H9 (cell line): ENCODE measurements around the gene DCC. TPM values are rescaled to one million over a fixed set of nuclear protein-coding genes. Genes with fewer than 3 reads are reported as not detected.

Experiments
- DNase-seq: peaks from one replicate; pipeline ENCODE4 v3.0.0-alpha.2; 2017
- H2AFZ ChIP-seq: one replicate; pipeline ENCODE4 v1.6.1; 2013; ENCODE audit warnings: mild to moderate bottlenecking, low read length, control low read depth, moderate library complexity
- H2AK5ac ChIP-seq: 2 replicates; pipeline ENCODE4 v1.6.1; 2013; ENCODE audit warnings: low read length, control low read depth, mixed read lengths; ENCODE audit not compliant: insufficient read length
- H2BK120ac ChIP-seq: one replicate; pipeline ENCODE4 v1.6.1; 2013; ENCODE audit warnings: low read depth, mild to moderate bottlenecking, low read length, control low read depth, inconsistent platforms; ENCODE audit not compliant: poor library complexity, severe bottlenecking
- H2BK12ac ChIP-seq: 2 replicates; pipeline ENCODE4 v1.6.1; 2013; ENCODE audit warnings: low read length, control low read depth, mixed read lengths, low read depth; ENCODE audit not compliant: insufficient read length
- H2BK15ac ChIP-seq: 2 replicates; pipeline ENCODE4 v1.6.1; 2013; ENCODE audit warnings: low read depth, low read length, control low read depth
- H2BK20ac ChIP-seq: one replicate; pipeline ENCODE4 v1.6.1; 2013; ENCODE audit warnings: low read depth, mild to moderate bottlenecking, low read length, control low read depth, inconsistent platforms; ENCODE audit not compliant: poor library complexity, severe bottlenecking
- H2BK5ac ChIP-seq: 2 replicates; pipeline ENCODE4 v1.6.1; 2013; ENCODE audit warnings: low read length, control low read depth, mixed read lengths; ENCODE audit not compliant: insufficient read length
- H3K14ac ChIP-seq: 2 replicates; pipeline ENCODE4 v1.6.1; 2013; ENCODE audit warnings: low read length, control low read depth; ENCODE audit not compliant: insufficient read depth
- H3K18ac ChIP-seq: 2 replicates; pipeline ENCODE4 v1.6.1; 2013; ENCODE audit warnings: low read depth, mild to moderate bottlenecking, mixed read lengths, low read length, control low read depth; ENCODE audit not compliant: insufficient read length
- H3K23ac ChIP-seq: 2 replicates; pipeline ENCODE4 v1.6.1; 2013; ENCODE audit warnings: low read length, control low read depth, mixed read lengths, low read depth; ENCODE audit not compliant: insufficient read length
- H3K23me2 ChIP-seq: 2 replicates; pipeline ENCODE4 v1.6.1; 2013; ENCODE audit warnings: low read depth, mild to moderate bottlenecking, mixed read lengths, low read length, control low read depth; ENCODE audit not compliant: insufficient read length, poor library complexity, severe bottlenecking
- H3K27ac ChIP-seq: 2 replicates; pipeline ENCODE4 v1.5.1; 2013; ENCODE audit warnings: low read length, control low read depth, mixed read lengths, low read depth; ENCODE audit not compliant: insufficient read length
- H3K27me3 ChIP-seq: 2 replicates; pipeline ENCODE4 v1.6.1; 2013; ENCODE audit warnings: low read length, control low read depth, inconsistent platforms; ENCODE audit not compliant: insufficient read depth
- H3K4ac ChIP-seq: 2 replicates; pipeline ENCODE4 v1.6.1; 2013; ENCODE audit warnings: low read depth, mild to moderate bottlenecking, control low read depth, inconsistent platforms, low read length, moderate library complexity
- H3K4me1 ChIP-seq: 2 replicates; pipeline ENCODE4 v1.6.1; 2013; ENCODE audit warnings: low read length, control low read depth, inconsistent platforms; ENCODE audit not compliant: insufficient read depth
- H3K4me2 ChIP-seq: 2 replicates; pipeline ENCODE4 v1.6.1; 2013; ENCODE audit warnings: low read length, control low read depth, mixed read lengths; ENCODE audit not compliant: insufficient read length, insufficient read depth
- H3K56ac ChIP-seq: 2 replicates; pipeline ENCODE4 v1.6.1; 2013; ENCODE audit warnings: low read depth, mild to moderate bottlenecking, mixed read lengths, low read length, control low read depth; ENCODE audit not compliant: insufficient read length
- H3K79me1 ChIP-seq: 2 replicates; pipeline ENCODE4 v1.6.1; 2013; ENCODE audit warnings: low read depth, mild to moderate bottlenecking, moderate library complexity, low read length, control low read depth, inconsistent platforms; ENCODE audit not compliant: insufficient read depth, poor library complexity, severe bottlenecking
- H3K79me2 ChIP-seq: 2 replicates; pipeline ENCODE4 v1.6.1; 2013; ENCODE audit warnings: low read length, control low read depth, inconsistent platforms; ENCODE audit not compliant: insufficient read depth
- H3K9ac ChIP-seq: 2 replicates; pipeline ENCODE4 v1.6.1; 2013; ENCODE audit warnings: low read length, control low read depth, mixed read lengths; ENCODE audit not compliant: insufficient read length; ENCODE audit errors: extremely low read depth
- H3K9me3 ChIP-seq: one replicate; pipeline ENCODE4 v1.6.1; 2013; ENCODE audit warnings: low read depth, low read length, inconsistent platforms; ENCODE audit not compliant: control insufficient read depth
- H3T11ph ChIP-seq: one replicate; pipeline ENCODE4 v1.6.1; 2013; ENCODE audit warnings: mild to moderate bottlenecking, low read length, control low read depth, inconsistent platforms
- H4K20me1 ChIP-seq: one replicate; pipeline ENCODE4 v1.6.1; 2013; ENCODE audit not compliant: control insufficient read depth, insufficient read length, insufficient read depth
- H4K5ac ChIP-seq: 2 replicates; pipeline ENCODE4 v1.6.1; 2013; ENCODE audit warnings: low read depth, mild to moderate bottlenecking, mixed read lengths, low read length, control low read depth; ENCODE audit not compliant: insufficient read length
- H4K8ac ChIP-seq: replicated peaks from 2 replicates; pipeline ENCODE4 v1.6.1; 2013; ENCODE audit warnings: low read length, control low read depth, mixed read lengths, low read depth; ENCODE audit not compliant: insufficient read length
- H4K91ac ChIP-seq: 2 replicates; pipeline ENCODE4 v1.6.1; 2013; ENCODE audit warnings: low read depth, mild to moderate bottlenecking, moderate library complexity, mixed read lengths, low read length, control low read depth; ENCODE audit not compliant: insufficient read length
- H3K27ac Mint-ChIP-seq, 3 experiments: 2 replicates in 2 of 3; 3 replicates in 1 of 3; pipeline ENCODE4 v1.8.0; 2020 to 2021; ENCODE audit warnings: mixed read lengths in 3 of 3, mild to moderate bottlenecking in 1 of 3, moderate library complexity in 1 of 3
- H3K27me3 Mint-ChIP-seq: 2 replicates; pipeline ENCODE4 v1.8.0; 2021; ENCODE audit warnings: low read depth, mild to moderate bottlenecking, moderate library complexity, mixed read lengths
- H3K36me3 Mint-ChIP-seq, 3 experiments: 2 replicates in 2 of 3; 3 replicates in 1 of 3; pipeline ENCODE4 v1.8.0; 2020 to 2021; ENCODE audit warnings: low read depth in 3 of 3, mixed read lengths in 3 of 3; ENCODE audit not compliant: insufficient read depth in 1 of 3
- H3K4me1 Mint-ChIP-seq, 2 experiments: 2 replicates each; pipeline ENCODE4 v1.8.0; 2020; ENCODE audit warnings: mixed read lengths in 2 of 2
- H3K4me3 Mint-ChIP-seq, 2 experiments: 2 replicates in 1 of 2; 3 replicates in 1 of 2; pipeline ENCODE4 v1.8.0; 2020 to 2021; ENCODE audit warnings: mild to moderate bottlenecking in 2 of 2, mixed read lengths in 2 of 2, moderate library complexity in 1 of 2
- H3K9me3 Mint-ChIP-seq, 2 experiments: 2 replicates in 1 of 2; 3 replicates in 1 of 2; pipeline ENCODE4 v1.8.0; 2020; ENCODE audit warnings: mild to moderate bottlenecking in 2 of 2, mixed read lengths in 2 of 2, moderate library complexity in 1 of 2
- WGBS: extraction: QIAGEN DNeasy Blood & Tissue Kit; methylation state at CpG from one replicate; pipeline ENCODE4 v1.1.7; 2013; ENCODE audit warnings: missing lambda C conversion rate, low lambda C conversion rate, mixed read lengths; ENCODE audit not compliant: insufficient read length; ENCODE audit errors: extremely low coverage; 5-methylcytosine and 5-hydroxymethylcytosine counted together
- total RNA-seq: library from RNA; stranded (reverse); gene quantifications from 2 replicates; pipeline ENCODE4 v1.2.1, GENCODE V29; 2021
- TF ChIP-seq, protein P1 (sequence below): fragments of 200-600 bp; sonication (generic); conservative IDR thresholded peaks from 3 replicates; pipeline ENCODE4 v1.8.0; 2021; ENCODE audit warnings: antibody characterized with exemption, mild to moderate bottlenecking

DCC gene
- total RNA-seq, 1 experiment from 2014 or later = 0.35 TPM

DNA sequence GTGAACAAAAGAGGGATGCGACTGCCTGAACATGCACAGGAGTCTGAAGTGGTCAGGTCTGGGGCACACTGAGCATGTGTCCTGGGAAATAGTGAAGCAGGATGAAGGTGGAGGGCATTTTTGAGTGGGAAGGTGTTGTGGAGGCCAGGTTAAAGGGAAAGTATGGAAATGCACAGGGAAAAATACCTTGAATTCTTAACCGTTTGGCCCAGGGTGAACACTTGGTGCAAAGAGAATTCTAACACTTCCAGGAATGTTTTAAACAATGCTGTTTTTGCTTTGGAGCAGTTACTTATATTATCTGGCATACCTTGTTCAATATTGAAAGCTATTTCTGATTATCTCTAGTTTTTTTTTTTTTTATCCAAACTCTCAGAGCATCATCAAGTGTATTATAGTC is 623.5 kb downstream of the DCC start:
- Histone ChIP-seq H2BK15ac (no peak overlapping the region), H3K27me3 (no peaks in the 10 kb centered on the region), H4K20me1 (no peaks in the 10 kb centered on the region), H2BK20ac (no peak overlapping the region), H3K79me2 (no peaks in the 10 kb centered on the region), H3K4ac (no peak overlapping the region), H3K4me2 (no peak overlapping the region), H2AFZ (no peak overlapping the region), H3K79me1 (no peaks in the 10 kb centered on the region), H3K56ac (no peak overlapping the region), H3K27ac (no peak overlapping the region), H3T11ph (no peak overlapping the region), H3K9ac (no peak overlapping the region), H2AK5ac (no peak overlapping the region), H3K4me1 (no peaks in the 10 kb centered on the region), H2BK5ac (no peak overlapping the region), H3K9me3 (no peaks in the 10 kb centered on the region), H3K18ac (no peak overlapping the region), H4K5ac (no peak overlapping the region), H4K91ac (no peak overlapping the region), H3K23ac (no peak overlapping the region), H2BK12ac (no peak overlapping the region), H4K8ac (no peak overlapping the region), H3K23me2 (no peaks in the 10 kb centered on the region), H3K14ac (no peak overlapping the region), H2BK120ac (no peak overlapping the region)
- Mint-ChIP-seq H3K27me3 (no peaks in the 10 kb centered on the region), H3K27ac (peak overlapping the region in 1 of 3 experiments; percentile 31; a peak in 1 of 7 replicates), H3K36me3 (no peaks in the 10 kb centered on the region), H3K4me1 (peaks cover 0 to 5% of the 10 kb centered on the region in 2 experiments; a peak in 1 of 4 replicates), H3K9me3 (no peaks in the 10 kb centered on the region; a peak in 1 of 5 replicates), H3K4me3 (no peak overlapping the region)
- TF ChIP-seq, protein P1, sequence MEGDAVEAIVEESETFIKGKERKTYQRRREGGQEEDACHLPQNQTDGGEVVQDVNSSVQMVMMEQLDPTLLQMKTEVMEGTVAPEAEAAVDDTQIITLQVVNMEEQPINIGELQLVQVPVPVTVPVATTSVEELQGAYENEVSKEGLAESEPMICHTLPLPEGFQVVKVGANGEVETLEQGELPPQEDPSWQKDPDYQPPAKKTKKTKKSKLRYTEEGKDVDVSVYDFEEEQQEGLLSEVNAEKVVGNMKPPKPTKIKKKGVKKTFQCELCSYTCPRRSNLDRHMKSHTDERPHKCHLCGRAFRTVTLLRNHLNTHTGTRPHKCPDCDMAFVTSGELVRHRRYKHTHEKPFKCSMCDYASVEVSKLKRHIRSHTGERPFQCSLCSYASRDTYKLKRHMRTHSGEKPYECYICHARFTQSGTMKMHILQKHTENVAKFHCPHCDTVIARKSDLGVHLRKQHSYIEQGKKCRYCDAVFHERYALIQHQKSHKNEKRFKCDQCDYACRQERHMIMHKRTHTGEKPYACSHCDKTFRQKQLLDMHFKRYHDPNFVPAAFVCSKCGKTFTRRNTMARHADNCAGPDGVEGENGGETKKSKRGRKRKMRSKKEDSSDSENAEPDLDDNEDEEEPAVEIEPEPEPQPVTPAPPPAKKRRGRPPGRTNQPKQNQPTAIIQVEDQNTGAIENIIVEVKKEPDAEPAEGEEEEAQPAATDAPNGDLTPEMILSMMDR = no peak
- no peak for DNase-seq
- WGBS = no CpG with 5 or more reads among the region's 2 CpGs
